ENCODE measurements around the gene ABLIM2.

DNA sequence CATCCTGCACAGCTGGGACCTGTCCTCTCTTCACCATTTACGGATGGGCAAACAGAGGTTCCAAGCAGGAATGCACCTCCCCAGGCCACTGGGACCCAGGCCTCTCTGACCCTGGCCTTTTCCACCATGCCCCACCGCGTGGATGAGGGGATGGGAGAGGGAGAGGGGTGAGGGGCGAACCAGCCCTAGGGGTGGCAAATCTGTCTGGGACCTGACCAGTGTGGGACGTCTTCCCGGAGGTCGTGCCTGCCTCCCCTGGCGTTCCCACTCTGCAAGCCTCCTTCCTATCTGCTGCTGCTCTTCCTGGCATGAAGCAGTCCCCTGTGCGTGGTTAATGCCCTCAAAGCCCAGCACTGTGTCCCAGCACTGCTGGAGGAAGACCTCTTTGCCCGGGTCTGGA, 35.9 kb downstream of the ABLIM2 start:
- TF ChIP-seq, protein P1, sequence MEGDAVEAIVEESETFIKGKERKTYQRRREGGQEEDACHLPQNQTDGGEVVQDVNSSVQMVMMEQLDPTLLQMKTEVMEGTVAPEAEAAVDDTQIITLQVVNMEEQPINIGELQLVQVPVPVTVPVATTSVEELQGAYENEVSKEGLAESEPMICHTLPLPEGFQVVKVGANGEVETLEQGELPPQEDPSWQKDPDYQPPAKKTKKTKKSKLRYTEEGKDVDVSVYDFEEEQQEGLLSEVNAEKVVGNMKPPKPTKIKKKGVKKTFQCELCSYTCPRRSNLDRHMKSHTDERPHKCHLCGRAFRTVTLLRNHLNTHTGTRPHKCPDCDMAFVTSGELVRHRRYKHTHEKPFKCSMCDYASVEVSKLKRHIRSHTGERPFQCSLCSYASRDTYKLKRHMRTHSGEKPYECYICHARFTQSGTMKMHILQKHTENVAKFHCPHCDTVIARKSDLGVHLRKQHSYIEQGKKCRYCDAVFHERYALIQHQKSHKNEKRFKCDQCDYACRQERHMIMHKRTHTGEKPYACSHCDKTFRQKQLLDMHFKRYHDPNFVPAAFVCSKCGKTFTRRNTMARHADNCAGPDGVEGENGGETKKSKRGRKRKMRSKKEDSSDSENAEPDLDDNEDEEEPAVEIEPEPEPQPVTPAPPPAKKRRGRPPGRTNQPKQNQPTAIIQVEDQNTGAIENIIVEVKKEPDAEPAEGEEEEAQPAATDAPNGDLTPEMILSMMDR (IDR thresholded peaks at IDR 0.05; ENCODE audit: insufficient read depth, low read length) = no peak
- TF ChIP-seq SPI1 (IDR thresholded peaks at IDR 0.05; ENCODE audit: borderline replicate concordance, low read depth) = no peak
- TF ChIP-seq, protein P2, sequence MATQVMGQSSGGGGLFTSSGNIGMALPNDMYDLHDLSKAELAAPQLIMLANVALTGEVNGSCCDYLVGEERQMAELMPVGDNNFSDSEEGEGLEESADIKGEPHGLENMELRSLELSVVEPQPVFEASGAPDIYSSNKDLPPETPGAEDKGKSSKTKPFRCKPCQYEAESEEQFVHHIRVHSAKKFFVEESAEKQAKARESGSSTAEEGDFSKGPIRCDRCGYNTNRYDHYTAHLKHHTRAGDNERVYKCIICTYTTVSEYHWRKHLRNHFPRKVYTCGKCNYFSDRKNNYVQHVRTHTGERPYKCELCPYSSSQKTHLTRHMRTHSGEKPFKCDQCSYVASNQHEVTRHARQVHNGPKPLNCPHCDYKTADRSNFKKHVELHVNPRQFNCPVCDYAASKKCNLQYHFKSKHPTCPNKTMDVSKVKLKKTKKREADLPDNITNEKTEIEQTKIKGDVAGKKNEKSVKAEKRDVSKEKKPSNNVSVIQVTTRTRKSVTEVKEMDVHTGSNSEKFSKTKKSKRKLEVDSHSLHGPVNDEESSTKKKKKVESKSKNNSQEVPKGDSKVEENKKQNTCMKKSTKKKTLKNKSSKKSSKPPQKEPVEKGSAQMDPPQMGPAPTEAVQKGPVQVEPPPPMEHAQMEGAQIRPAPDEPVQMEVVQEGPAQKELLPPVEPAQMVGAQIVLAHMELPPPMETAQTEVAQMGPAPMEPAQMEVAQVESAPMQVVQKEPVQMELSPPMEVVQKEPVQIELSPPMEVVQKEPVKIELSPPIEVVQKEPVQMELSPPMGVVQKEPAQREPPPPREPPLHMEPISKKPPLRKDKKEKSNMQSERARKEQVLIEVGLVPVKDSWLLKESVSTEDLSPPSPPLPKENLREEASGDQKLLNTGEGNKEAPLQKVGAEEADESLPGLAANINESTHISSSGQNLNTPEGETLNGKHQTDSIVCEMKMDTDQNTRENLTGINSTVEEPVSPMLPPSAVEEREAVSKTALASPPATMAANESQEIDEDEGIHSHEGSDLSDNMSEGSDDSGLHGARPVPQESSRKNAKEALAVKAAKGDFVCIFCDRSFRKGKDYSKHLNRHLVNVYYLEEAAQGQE (IDR thresholded peaks at IDR 0.05; ENCODE audit: insufficient replicate concordance, low read depth) = no peak
